Right lobe of liver (tissue), 6 donors: ENCODE measurements around the gene CFAP298. TPM values are rescaled to one million over a fixed set of nuclear protein-coding genes. Genes with fewer than 3 reads are reported as not detected.

Experiments
- ATAC-seq, 4 donors: fragments of 200-7000 bp; cut with Tn5 transposase; one replicate each; pipeline ENCODE4 v1.9.1; 2020; ENCODE audit warnings: mild to moderate bottlenecking in 4 of 4, moderate library complexity in 4 of 4
- DNase-seq, 3 donors: peaks; one replicate each; pipeline ENCODE4 v3.0.0-alpha.2; 2020
- H3K27ac ChIP-seq, 3 donors: fragments of 200-600 bp; one replicate each; pipeline ENCODE4 v1.8.0; 2022
- H3K27me3 ChIP-seq, 2 donors: fragments of 200-600 bp; one replicate each; pipeline ENCODE4 v1.8.0; 2022
- H3K36me3 ChIP-seq, 4 donors: fragments of 200-600 bp; sonication (generic) in 1 of 4; one replicate each; pipeline versions ENCODE4 v1.5.1 to v1.8.0; 2017 to 2022; ENCODE audit warnings: control low read depth in 1 of 4
- H3K4me1 ChIP-seq, 4 donors: fragments of 200-600 bp; sonication (generic) in 1 of 4; one replicate each; pipeline versions ENCODE4 v1.5.1 to v1.8.0; 2017 to 2022; ENCODE audit warnings: control low read depth in 1 of 4
- H3K4me3 ChIP-seq, 3 donors: fragments of 200-600 bp; one replicate each; pipeline ENCODE4 v1.8.0; 2022
- H3K9me3 ChIP-seq, 4 donors: fragments of 200-600 bp; sonication (generic) in 1 of 4; one replicate each; pipeline versions ENCODE4 v1.5.1 to v1.8.0; 2017 to 2022; ENCODE audit warnings: control low read depth in 1 of 4
- POLR2A ChIP-seq: fragments of 450-650 bp; IDR thresholded peaks from one replicate; pipeline ENCODE4 v1.6.1; 2017; ENCODE audit warnings: antibody characterized with exemption, mild to moderate bottlenecking
- WGBS: methylation state at CpG from one replicate; pipeline ENCODE4 v1.1.6; 2018; ENCODE audit warnings: low coverage, low lambda C conversion rate; ENCODE audit not compliant: insufficient coverage; ENCODE audit errors: missing lambda C conversion rate; 5-methylcytosine and 5-hydroxymethylcytosine counted together
- intact Hi-C, 2 donors: fragments of 100-400 bp; cut with DNase I; formaldehyde crosslinking; loops; one replicate each; pipeline versions ENCODE4 v1.11.2 to v1.14.1; 2022
- total RNA-seq, 6 experiments: library from RNA; depleted of rRNA in 2 of 6; stranded (reverse); fragments of >200 nt in 2 of 6; fragmentation: NEBNext Ultra II Directional in 3 of 6; extraction: Animal tissue kit (Norgen Biotek cat#: 25700) in 3 of 6; gene quantifications; one replicate each; pipeline versions ENCODE4 v1.1.0 to v1.2.4, GENCODE V29; 2016 to 2023
- TF ChIP-seq, protein P1 (sequence below), 4 donors: fragments of 200-600 bp in 3 of 4; fragments of 450-650 bp in 1 of 4; IDR thresholded peaks; one replicate each; pipeline versions ENCODE4 v1.5.1 to v1.8.0; 2016 to 2022; ENCODE audit warnings: antibody characterized with exemption in 4 of 4, mild to moderate bottlenecking in 2 of 4
- donor health status: DM: no; HTN: yes; CAD: no.
- donor health status: DM: no; HTN: no; CAD: no.
- donor health status: DM: no; HTN: no; CAD: no.
- donor health status: DM: no; HTN: yes; CAD: no.
- donor health status: DM: no; HTN: yes; CAD: no.

Gene CFAP298
- total RNA-seq, 6 experiments from 2014 or later, result 8.6 to 15.3 (median 11.6) TPM

DNA sequence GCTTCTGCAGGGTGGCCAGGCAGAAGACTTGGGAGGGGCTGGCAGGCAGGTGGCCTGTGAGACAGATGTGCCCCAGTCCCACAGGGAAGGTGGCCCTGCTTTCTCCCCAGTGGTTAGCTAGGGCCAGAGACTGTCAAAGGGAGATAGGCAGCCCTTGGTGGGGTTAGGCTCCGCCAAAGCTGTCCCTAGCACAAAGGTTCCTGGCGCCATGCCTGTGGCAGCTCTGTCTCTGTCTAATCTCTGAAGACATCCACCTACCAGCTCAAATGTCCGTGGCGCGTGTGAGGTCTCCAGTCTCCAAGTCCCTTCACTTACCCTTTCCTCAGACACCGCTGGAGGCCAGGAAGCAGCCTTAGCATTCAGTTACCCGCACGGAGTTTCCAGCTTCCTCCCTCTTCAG is 44.6 kb downstream of the CFAP298 start:
- H3K4me1 ChIP-seq, result peaks cover 0 to 4% (median 0%) of the 10 kb centered on the region in 4 donors
- TF ChIP-seq POLR2A, result no peak
- TF ChIP-seq, protein P1, sequence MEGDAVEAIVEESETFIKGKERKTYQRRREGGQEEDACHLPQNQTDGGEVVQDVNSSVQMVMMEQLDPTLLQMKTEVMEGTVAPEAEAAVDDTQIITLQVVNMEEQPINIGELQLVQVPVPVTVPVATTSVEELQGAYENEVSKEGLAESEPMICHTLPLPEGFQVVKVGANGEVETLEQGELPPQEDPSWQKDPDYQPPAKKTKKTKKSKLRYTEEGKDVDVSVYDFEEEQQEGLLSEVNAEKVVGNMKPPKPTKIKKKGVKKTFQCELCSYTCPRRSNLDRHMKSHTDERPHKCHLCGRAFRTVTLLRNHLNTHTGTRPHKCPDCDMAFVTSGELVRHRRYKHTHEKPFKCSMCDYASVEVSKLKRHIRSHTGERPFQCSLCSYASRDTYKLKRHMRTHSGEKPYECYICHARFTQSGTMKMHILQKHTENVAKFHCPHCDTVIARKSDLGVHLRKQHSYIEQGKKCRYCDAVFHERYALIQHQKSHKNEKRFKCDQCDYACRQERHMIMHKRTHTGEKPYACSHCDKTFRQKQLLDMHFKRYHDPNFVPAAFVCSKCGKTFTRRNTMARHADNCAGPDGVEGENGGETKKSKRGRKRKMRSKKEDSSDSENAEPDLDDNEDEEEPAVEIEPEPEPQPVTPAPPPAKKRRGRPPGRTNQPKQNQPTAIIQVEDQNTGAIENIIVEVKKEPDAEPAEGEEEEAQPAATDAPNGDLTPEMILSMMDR (IDR thresholded peaks at IDR 0.05), result no peak
- no peaks in the 10 kb centered on the region for H3K36me3 ChIP-seq
- H3K27me3 ChIP-seq, result no peaks in the 10 kb centered on the region
- no peak overlapping the region for H3K27ac ChIP-seq
- no peaks in the 10 kb centered on the region for H3K9me3 ChIP-seq
- H3K4me3 ChIP-seq, result no peak overlapping the region
- 95% methylated on average over 3 of the region's 8 CpGs for WGBS
- intact Hi-C loops, result no loop called here
- ATAC-seq (no peak), DNase-seq (no peak)

DNA sequence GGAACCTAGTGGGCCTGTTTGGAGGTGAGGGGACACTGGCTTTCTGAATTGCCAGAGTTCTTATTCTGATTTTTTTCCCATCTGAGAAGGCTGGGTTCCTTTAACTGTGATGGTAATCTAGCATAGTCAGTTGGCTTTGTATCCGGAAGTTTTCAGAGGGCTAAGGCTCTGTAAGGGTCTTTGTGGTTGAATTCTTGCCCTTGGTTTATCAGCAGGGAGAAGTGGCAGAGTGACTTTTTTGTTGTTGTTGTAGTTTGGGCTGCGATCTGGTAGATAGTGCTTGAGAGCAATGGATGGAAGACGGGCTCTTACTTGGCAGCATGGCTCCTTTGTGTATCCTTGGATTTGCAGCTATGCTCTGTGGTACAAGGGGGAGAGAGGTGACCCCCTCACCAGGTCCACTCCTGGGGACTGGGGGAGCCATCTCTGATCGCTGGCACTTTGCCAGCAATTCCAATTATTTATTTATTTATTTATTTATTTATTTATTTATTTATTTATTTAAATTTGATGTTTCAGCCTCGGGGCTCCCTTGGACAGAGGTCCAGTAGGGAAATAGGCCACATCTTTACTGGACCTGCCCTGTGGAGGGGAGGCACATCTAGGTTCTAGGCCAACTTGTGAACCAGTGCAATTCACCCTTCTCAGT is 45.3 kb downstream of the CFAP298 start:
- H3K27ac ChIP-seq, result no peak overlapping the region
- no peak overlapping the region for H3K4me3 ChIP-seq
- intact Hi-C loops, result no loop called here
- DNase-seq (no peak), ATAC-seq (no peak)
- H3K36me3 ChIP-seq, result no peaks in the 10 kb centered on the region
- no peaks in the 10 kb centered on the region for H3K9me3 ChIP-seq
- WGBS, result 66% methylated on average over 5 of the region's 5 CpGs
- no peaks in the 10 kb centered on the region for H3K27me3 ChIP-seq
- TF ChIP-seq POLR2A, result no peak
- TF ChIP-seq, protein P1 (IDR thresholded peaks at IDR 0.05), result no peak
- peaks cover 0 to 4% (median 0%) of the 10 kb centered on the region in 4 donors for H3K4me1 ChIP-seq

DNA sequence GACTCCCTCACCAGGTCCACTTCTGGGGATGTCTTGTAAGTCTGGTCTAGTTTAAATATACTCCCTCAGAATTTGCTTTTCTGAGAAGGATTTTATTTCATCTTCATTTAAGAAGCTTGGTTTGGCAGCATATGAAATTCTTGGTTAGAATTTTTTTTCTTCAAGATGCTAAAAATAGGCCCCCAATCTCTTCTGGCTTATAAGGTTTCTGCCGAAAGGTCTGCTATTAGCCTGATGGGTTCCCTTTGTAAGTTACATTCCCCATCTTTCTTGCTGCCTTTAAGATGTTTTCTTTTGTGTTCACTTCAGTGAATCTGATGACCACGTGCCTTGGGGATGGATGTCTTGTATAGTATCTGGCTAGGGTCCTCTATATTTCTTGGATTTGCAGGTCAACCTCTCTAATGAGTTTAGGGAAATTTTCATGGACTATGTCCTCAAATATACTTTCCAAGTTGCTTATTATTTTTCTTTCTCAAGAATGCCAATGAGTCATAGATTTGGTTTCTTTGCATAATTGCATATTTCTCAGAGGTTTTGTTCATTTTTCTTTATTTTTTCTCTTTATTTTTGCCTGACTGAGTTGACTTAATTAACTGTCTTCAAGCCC is 46.2 kb downstream of the CFAP298 start:
- ATAC-seq, result no peak
- Histone ChIP-seq H3K27ac (no peak overlapping the region), H3K4me3 (no peak overlapping the region), H3K36me3 (no peaks in the 10 kb centered on the region), H3K27me3 (no peaks in the 10 kb centered on the region), H3K4me1 (peaks cover 0 to 4% (median 0%) of the 10 kb centered on the region in 4 donors), H3K9me3 (no peaks in the 10 kb centered on the region)
- WGBS, result 100% methylated on average over 2 of the region's 2 CpGs
- intact Hi-C loops, result no loop called here
- TF ChIP-seq, protein P1 (IDR thresholded peaks at IDR 0.05), result no peak
- TF ChIP-seq POLR2A, result no peak
- no peak for DNase-seq

DNA sequence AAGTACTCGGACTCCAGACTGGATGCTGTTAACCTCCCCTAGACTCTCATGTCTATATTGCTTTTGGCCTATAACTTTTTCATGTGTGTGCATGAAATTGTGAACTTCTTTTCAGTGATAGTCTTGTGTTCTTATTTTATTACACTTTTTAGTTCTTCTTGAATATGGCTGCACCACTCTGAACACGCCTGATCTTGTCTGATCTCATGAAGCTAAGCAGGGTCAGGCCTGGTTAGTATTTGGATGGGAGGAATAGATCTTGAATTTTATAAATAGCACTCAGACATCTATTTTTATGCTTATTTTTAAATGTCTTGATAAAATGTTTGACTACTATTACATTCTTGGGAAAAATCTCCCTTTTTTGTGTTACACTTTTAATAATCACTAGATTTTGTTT is 49.3 kb downstream of the CFAP298 start:
- Histone ChIP-seq H3K4me3 (no peak overlapping the region), H3K9me3 (no peaks in the 10 kb centered on the region), H3K36me3 (no peaks in the 10 kb centered on the region), H3K27ac (no peak overlapping the region), H3K27me3 (no peaks in the 10 kb centered on the region), H3K4me1 (no peaks in the 10 kb centered on the region)
- TF ChIP-seq POLR2A, result no peak
- TF ChIP-seq, protein P1 (IDR thresholded peaks at IDR 0.05), result no peak
- intact Hi-C loops, result no loop called here
- ATAC-seq (no peak), DNase-seq (no peak)
- WGBS, result 84% methylated on average over 2 of the region's 2 CpGs
